ENCODE measurements around the gene FZD2. TPM values are rescaled to one million over a fixed set of nuclear protein-coding genes. Genes with fewer than 3 reads are reported as not detected.
A peak's percentile ranks its signal among the peaks of the same experiment; 100 is the strongest.

The FZD2 gene
- total and polyA plus RNA-seq, 9 of the 15 experiments (the other 6 are each of a cell fraction or from before 2014, with no cell fraction given), result 0.03 to 4.5 (median 1.1) TPM; not detected in 1

DNA sequence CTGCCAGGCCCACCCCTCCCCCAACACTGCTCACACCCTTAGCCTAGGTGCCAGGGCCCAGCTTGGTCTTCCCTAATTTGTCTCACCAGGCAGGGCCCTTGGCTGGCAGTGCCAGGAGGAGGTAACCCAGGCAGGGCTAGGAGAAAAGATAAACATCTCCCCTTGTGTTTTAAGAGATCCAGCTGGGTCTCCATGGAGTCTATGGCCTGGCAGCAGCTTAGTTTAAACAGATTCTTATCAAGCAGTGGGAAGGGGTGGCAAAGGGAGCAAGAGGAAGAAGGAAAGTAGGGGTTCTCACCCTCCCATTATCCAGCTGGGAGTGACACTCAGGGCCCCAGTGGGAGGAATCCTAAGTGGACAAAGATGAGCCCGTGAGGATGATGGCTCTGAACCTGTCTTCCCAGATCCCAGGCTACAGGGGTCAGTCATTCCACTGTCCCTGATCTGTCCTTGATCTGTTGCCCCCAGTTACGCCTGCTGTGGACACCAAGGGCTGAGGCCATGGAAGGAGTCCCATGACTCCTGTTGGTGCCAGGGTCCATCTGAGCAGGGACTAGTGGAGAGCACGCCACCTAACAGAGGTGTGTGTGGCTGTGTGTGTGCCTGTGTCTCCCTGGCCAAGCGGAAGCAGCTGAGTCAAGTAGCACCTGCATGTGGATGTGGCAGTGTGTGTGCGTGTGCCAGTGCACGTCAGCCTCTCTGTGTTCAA, 51.6 kb downstream of the FZD2 start:
- no TSS peak for BruUV-seq (replicated peaks)
- ATAC-seq (no peak), DNase-seq (ENCODE audit: extremely low read depth in 1 of 4, low spot score in 3 of 4) (no peak), FAIRE-seq (no peak)
- intact Hi-C loops (cut with micrococcal nuclease) (no loop called here), in situ Hi-C loops (cut with MboI) (no loop called here)
- Histone ChIP-seq H3K36me3 (ENCODE audit: control insufficient read depth, insufficient read depth, low read length) (no peaks in the 10 kb centered on the region), H3K4me3 (no peak overlapping the region), H3K9me3 (replicated peaks; ENCODE audit: control insufficient read depth, insufficient read depth, low read depth, low read length) (no peaks in the 10 kb centered on the region), H3K27ac (ENCODE audit: extremely low read depth, low read depth, low read length) (no peak overlapping the region), H4K20me1 (replicated peaks; ENCODE audit: control insufficient read depth, insufficient read depth, low read length) (peaks cover 3% of the 10 kb centered on the region; the same call in 1 of the 2 replicates), H3K9me1 (ENCODE audit: control insufficient read depth, insufficient read depth, low read length) (no peaks in the 10 kb centered on the region), H2AFZ (ENCODE audit: low read depth, low read length) (no peak overlapping the region), H3K27me3 (ENCODE audit: control insufficient read depth in 2 of 2, insufficient read depth in 2 of 2, low read length in 2 of 2) (peaks cover 23 to 70% of the 10 kb centered on the region in 2 experiments; a peak in 4 of 5 replicates), H3K4me1 (replicated peaks in 1 of 2; ENCODE audit: control insufficient read depth in 2 of 2, insufficient read depth in 2 of 2, low read length in 2 of 2) (no peaks in the 10 kb centered on the region; a peak in 1 of 5 replicates), H3K9ac (ENCODE audit: insufficient read depth in 1 of 2, low read depth in 2 of 2, low read length in 2 of 2) (peak overlapping the region in 1 of 2 experiments; percentile 61; a peak in 1 of 4 replicates), H3K79me2 (ENCODE audit: control insufficient read depth, insufficient read depth, low read length) (no peaks in the 10 kb centered on the region), H3K4me2 (ENCODE audit: insufficient read depth, low read length) (no peak overlapping the region)
- 7% methylated on average over 6 of the region's 6 CpGs for WGBS (ENCODE audit: insufficient coverage, low coverage, missing lambda C conversion rate)
- ChIA-PET POLR2A (interaction anchor here (0.6 to 2.5 kb wide), 3 partner anchors 11 to 333 kb away, joined by 3 to 10 read pairs (median 4); no protein-coding TSS in a partner anchor), CTCF (ENCODE audit: low intra/inter-chr PET ratio) (no interaction called here)
- TF ChIP-seq NUFIP1 (IDR thresholded peaks at IDR 0.05; ENCODE audit: partially characterized antibody) (no peak), PRDM10 (IDR thresholded peaks at IDR 0.05; ENCODE audit: partially characterized antibody) (peak; percentile 82)

Measured in K562 (cell line).